Cardiac muscle cell (in vitro differentiated cells and primary cell): ENCODE results near the gene CCDC136. TPM values are rescaled to one million over a fixed set of nuclear protein-coding genes. Genes with fewer than 3 reads are reported as not detected.

Experiments used
- DNase-seq, 2 donors: peaks; one replicate each; pipeline versions ENCODE4 v3.0.0 to v3.0.0-alpha.2; 2010 to 2017; ENCODE audit warnings: low read depth in 1 of 2, low spot score in 1 of 2
- H3K27ac ChIP-seq: fragments of 200-600 bp; sonication (generic); 2 replicates; pipeline ENCODE4 v1.5.1; 2016
- H3K27me3 ChIP-seq: fragments of 200-600 bp; sonication (generic); 2 replicates; pipeline ENCODE4 v1.6.0; 2016; ENCODE audit warnings: control low read depth
- H3K36me3 ChIP-seq: fragments of 200-600 bp; sonication (generic); 2 replicates; pipeline ENCODE4 v1.5.1; 2016; ENCODE audit warnings: control low read depth
- H3K4me1 ChIP-seq: fragments of 200-600 bp; sonication (generic); 2 replicates; pipeline ENCODE4 v1.8.1; 2017; ENCODE audit warnings: low read depth, mild to moderate bottlenecking, mixed run types
- H3K4me3 ChIP-seq: fragments of 200-600 bp; sonication (generic); 2 replicates; pipeline ENCODE4 v1.5.1; 2016; ENCODE audit warnings: mild to moderate bottlenecking
- H3K9me3 ChIP-seq: fragments of 200-600 bp; sonication (generic); 2 replicates; pipeline ENCODE4 v1.5.1; 2017; ENCODE audit warnings: low read depth, mild to moderate bottlenecking, control low read depth
- CTCF ChIP-seq: IDR thresholded peaks from 2 replicates; pipeline ENCODE4 v1.5.1; 2012; ENCODE audit warnings: low read depth, mild to moderate bottlenecking, low read length
- polyA plus RNA-seq: library from polyadenylated mRNA; unstranded; fragments of >200 nt; fragmentation: Nextera tagmentation; extraction: Ambion mirVana; gene quantifications from 2 replicates; pipeline ENCODE4 v1.2.1, GENCODE V29; 2016
- total RNA-seq: library from RNA; depleted of rRNA; stranded (reverse); fragments of >200 nt; gene quantifications from 2 replicates; pipeline ENCODE4 v1.2.3, GENCODE V29; 2016

Gene CCDC136
- total and polyA plus RNA-seq, 2 experiments from 2014 or later = 10.7 to 26.4 TPM

GRCh38 chr7:128845987-128846386 lies 54.2 kb downstream of the CCDC136 start:
- H3K36me3 ChIP-seq = peaks cover 97% of the 10 kb centered on the region
- no peak overlapping the region for H3K27ac ChIP-seq
- no peak overlapping the region for H3K4me3 ChIP-seq
- no peak for TF ChIP-seq CTCF
- DNase-seq = no peak
- H3K27me3 ChIP-seq = no peaks in the 10 kb centered on the region
- no peaks in the 10 kb centered on the region for H3K4me1 ChIP-seq
- H3K9me3 ChIP-seq = no peaks in the 10 kb centered on the region

- Histone ChIP-seq H3K4me1 (no peaks in the 10 kb centered on the region), H3K27ac (no peak overlapping the region), H3K27me3 (no peaks in the 10 kb centered on the region), H3K9me3 (no peaks in the 10 kb centered on the region), H3K36me3 (peaks cover 97% of the 10 kb centered on the region), H3K4me3 (no peak overlapping the region)
- DNase-seq = no peak
- no peak for TF ChIP-seq CTCF
Measured at GRCh38 chr7:128846781-128847444, 55.1 kb downstream of the CCDC136 start.

GRCh38 chr7:128847721-128848211 lies 56.0 kb downstream of the CCDC136 start:
- Histone ChIP-seq H3K9me3 (no peaks in the 10 kb centered on the region), H3K4me3 (no peak overlapping the region), H3K4me1 (no peaks in the 10 kb centered on the region), H3K36me3 (peaks cover 97% of the 10 kb centered on the region), H3K27ac (no peak overlapping the region), H3K27me3 (no peaks in the 10 kb centered on the region)
- no peak for TF ChIP-seq CTCF
- no peak for DNase-seq

- Histone ChIP-seq H3K27me3 (no peaks in the 10 kb centered on the region), H3K9me3 (no peaks in the 10 kb centered on the region), H3K36me3 (peaks cover 97% of the 10 kb centered on the region)
Measured at GRCh38 chr7:128848289-128849155, 56.8 kb downstream of the CCDC136 start.

GRCh38 chr7:128849156-128849515 lies 57.4 kb downstream of the CCDC136 start:
- Histone ChIP-seq H3K36me3 (peaks cover 97% of the 10 kb centered on the region), H3K4me3 (no peak overlapping the region), H3K9me3 (no peaks in the 10 kb centered on the region), H3K4me1 (no peaks in the 10 kb centered on the region), H3K27me3 (no peaks in the 10 kb centered on the region), H3K27ac (no peak overlapping the region)
- TF ChIP-seq CTCF = no peak
- no peak for DNase-seq

More at GRCh38 chr7:128848289-128849155, 56.8 kb downstream of the CCDC136 start:
- Histone ChIP-seq H3K4me1 (no peaks in the 10 kb centered on the region), H3K27ac (no peak overlapping the region), H3K4me3 (no peak overlapping the region)
- no peak for TF ChIP-seq CTCF
- no peak for DNase-seq
